A549 treated with RU486 at 1 μM for 4 hours (cell line): ENCODE measurements around the gene COL19A1. TPM values are rescaled to one million over a fixed set of nuclear protein-coding genes. Genes with fewer than 3 reads are reported as not detected.

Source experiments
- total RNA-seq: library from RNA; stranded (reverse); fragments of 200-300 nt; extraction: Qiagen RNA extraction; gene quantifications from 5 replicates; pipeline ENCODE4 v1.2.3, GENCODE V29; 2022; ENCODE audit warnings: low read depth

COL19A1 gene
- not detected in 5 replicates for total RNA-seq

GRCh38 chr6:69866351-69866769 lies at the start of gene COL19A1:
Gene COL19A1 (plus strand): TSS chr6:69866556. CDS start chr6:69879568, 13,012 bp downstream.

Other genes with a start within 250 kb of the COL19A1 start
- gene LMBRD1, start 69.5 kb upstream of the COL19A1 start, total RNA-seq, result 6.2 to 14.3 TPM (median 11.5 TPM) in 5 replicates